ENCODE results near the gene TKT. TPM values are rescaled to one million over a fixed set of nuclear protein-coding genes. Genes with fewer than 3 reads are reported as not detected.

The TKT gene
- total and polyA plus RNA-seq, 4 donors: 351 to 498 (median 456) TPM

- H3K36me3 ChIP-seq (ENCODE audit: control insufficient read depth in 4 of 4, insufficient read depth in 4 of 4, low read length in 4 of 4): peaks cover 9 to 39% (median 22%) of the 10 kb centered on the region in 4 donors
- peaks cover 3 to 37% (median 25%) of the 10 kb centered on the region in 5 donors for H3K4me1 ChIP-seq (ENCODE audit: control insufficient read depth in 5 of 5, insufficient read depth in 5 of 5, low read length in 5 of 5)
- ATAC-seq (ENCODE audit: insufficient read depth, low FRiP score) (no peak), DNase-seq (peak in 1 of 3 donors; percentile 33)
- no peak for TF ChIP-seq CTCF (IDR thresholded peaks at IDR 0.05; ENCODE audit: control extremely low read depth, extremely low read depth)
- no peaks in the 10 kb centered on the region for H3K9me3 ChIP-seq (ENCODE audit: control insufficient read depth in 4 of 4, insufficient read depth in 3 of 4, low read length in 3 of 4)
- peak overlapping the region in 1 of 2 donors; percentile 62 for H3K27ac ChIP-seq (ENCODE audit: low read depth in 1 of 2, low read length in 1 of 2)
- H3K9ac ChIP-seq (ENCODE audit: insufficient read depth in 1 of 2, low read length in 2 of 2): no peak overlapping the region
- no peaks in the 10 kb centered on the region for H3K27me3 ChIP-seq (ENCODE audit: control insufficient read depth in 3 of 3, insufficient read depth in 3 of 3, low read length in 2 of 3)
- WGBS, 2 donors: 58 to 65% methylated on average over 5 of the region's 5 CpGs
- no peak overlapping the region for H3K4me3 ChIP-seq
These were observed 16.0 kb downstream of the TKT start for GRCh38 chr3:53239800-53240199.

GRCh38 chr3:53238886-53239285 is 16.9 kb downstream of the TKT start:
- ATAC-seq (ENCODE audit: insufficient read depth, low FRiP score) (no peak), DNase-seq (no peak)
- Histone ChIP-seq H3K9me3 (ENCODE audit: control insufficient read depth in 4 of 4, insufficient read depth in 3 of 4, low read length in 3 of 4) (no peaks in the 10 kb centered on the region), H3K4me1 (ENCODE audit: control insufficient read depth in 5 of 5, insufficient read depth in 5 of 5, low read length in 5 of 5) (peaks cover 3 to 28% (median 21%) of the 10 kb centered on the region in 5 donors), H3K4me3 (no peak overlapping the region), H3K27ac (ENCODE audit: low read depth in 1 of 2, low read length in 1 of 2) (peak overlapping the region in 1 of 2 donors; percentile 78), H3K36me3 (ENCODE audit: control insufficient read depth in 4 of 4, insufficient read depth in 4 of 4, low read length in 4 of 4) (peaks cover 13 to 49% (median 29%) of the 10 kb centered on the region in 4 donors), H3K27me3 (ENCODE audit: control insufficient read depth in 3 of 3, insufficient read depth in 3 of 3, low read length in 2 of 3) (no peaks in the 10 kb centered on the region), H3K9ac (ENCODE audit: insufficient read depth in 1 of 2, low read length in 2 of 2) (no peak overlapping the region)
- TF ChIP-seq CTCF (IDR thresholded peaks at IDR 0.05; ENCODE audit: control extremely low read depth, extremely low read depth): no peak
- WGBS, 2 donors: 89 to 91% methylated on average over 4 of the region's 4 CpGs

GRCh38 chr3:53238051-53238850 is 17.6 kb downstream of the TKT start:
- Histone ChIP-seq H3K36me3 (ENCODE audit: control insufficient read depth in 4 of 4, insufficient read depth in 4 of 4, low read length in 4 of 4) (peaks cover 16 to 51% (median 32%) of the 10 kb centered on the region in 4 donors), H3K9ac (ENCODE audit: insufficient read depth in 1 of 2, low read length in 2 of 2) (no peak overlapping the region)

More at GRCh38 chr3:53238051-53238850, 17.6 kb downstream of the TKT start:
- ATAC-seq (ENCODE audit: insufficient read depth, low FRiP score) (peak; percentile 36), DNase-seq (peak; percentile 53 to 87 (median 77))
- H3K4me1 ChIP-seq (ENCODE audit: control insufficient read depth in 5 of 5, insufficient read depth in 5 of 5, low read length in 5 of 5): peaks cover 0 to 23% (median 15%) of the 10 kb centered on the region in 5 donors
- 82 to 84% methylated on average over 6 of the region's 6 CpGs for WGBS, 2 donors
- TF ChIP-seq CTCF (IDR thresholded peaks at IDR 0.05; ENCODE audit: control extremely low read depth, extremely low read depth): no peak
- H3K4me3 ChIP-seq: no peak overlapping the region
- peak overlapping the region; percentile 30 to 78 for H3K27ac ChIP-seq (ENCODE audit: low read depth in 1 of 2, low read length in 1 of 2)
- H3K9me3 ChIP-seq (ENCODE audit: control insufficient read depth in 4 of 4, insufficient read depth in 3 of 4, low read length in 3 of 4): no peaks in the 10 kb centered on the region
- H3K27me3 ChIP-seq (ENCODE audit: control insufficient read depth in 3 of 3, insufficient read depth in 3 of 3, low read length in 2 of 3): no peaks in the 10 kb centered on the region

Measured in lung (tissue), 12 donors.